Panc1 (cell line): ENCODE data around the gene YES1. TPM values are rescaled to one million over a fixed set of nuclear protein-coding genes. Genes with fewer than 3 reads are reported as not detected.

Experiments
- ATAC-seq: fragments of 200-7000 bp; cut with Tn5 transposase; 2 replicates; pipeline ENCODE4 v1.9.1; 2020; ENCODE audit warnings: mild to moderate bottlenecking, moderate library complexity
- BruUV-seq: library from RNA; stranded (reverse); fragments of 400-500 nt; replicated peaks from 2 replicates; lab custom pipeline; 2021; lab: Mats Ljungman, UMichigan
- CTCF ChIA-PET: fragments of 300-600 bp; sonication (Branson Sonifier 250); formaldehyde crosslinking; loops from one replicate; lab custom pipeline; 2022; ENCODE audit warnings: antibody characterized with exemption; lab: Charles Lee
- POLR2A ChIA-PET: fragments of 300-600 bp; sonication (Branson Sonifier 250); formaldehyde crosslinking; loops from one replicate; lab custom pipeline; 2022; ENCODE audit warnings: antibody characterized with exemption; lab: Charles Lee
- DNase-seq: peaks from one replicate; pipeline ENCODE4 v3.0.0-alpha.2; 2010; ENCODE audit warnings: low read depth, low spot score
- H3K27ac ChIP-seq: 2 replicates; pipeline ENCODE4 v1.5.1; 2011; ENCODE audit warnings: mild to moderate bottlenecking, low read length, inconsistent platforms
- H3K27me3 ChIP-seq: fragments of 200-500 bp; sonication (Bioruptor generic); 2 replicates; pipeline ENCODE4 v1.6.0; 2014; ENCODE audit warnings: low read length, inconsistent platforms; ENCODE audit not compliant: control insufficient read depth, insufficient read depth
- H3K36me3 ChIP-seq: fragments of 200-500 bp; sonication (Bioruptor generic); 2 replicates; pipeline ENCODE4 v1.5.1; 2014; ENCODE audit warnings: inconsistent platforms, mild to moderate bottlenecking, low read length, moderate library complexity; ENCODE audit not compliant: control insufficient read depth, insufficient read depth
- H3K4me1 ChIP-seq: 2 replicates; pipeline ENCODE4 v1.5.1; 2011; ENCODE audit warnings: inconsistent platforms, mild to moderate bottlenecking, low read length, moderate library complexity; ENCODE audit not compliant: control insufficient read depth, insufficient read depth
- H3K4me3 ChIP-seq, 2 experiments: 2 replicates each; pipeline ENCODE4 v1.5.1; 2011 to 2012; ENCODE audit warnings: low read depth in 2 of 2, low read length in 2 of 2, mild to moderate bottlenecking in 2 of 2, inconsistent platforms in 1 of 2, moderate library complexity in 1 of 2
- H3K9me3 ChIP-seq: fragments of 200-500 bp; sonication (Bioruptor generic); 2 replicates; pipeline ENCODE4 v1.5.1; 2014; ENCODE audit warnings: low read depth, mild to moderate bottlenecking, inconsistent platforms, low read length, moderate library complexity; ENCODE audit not compliant: control insufficient read depth, insufficient read depth
- POLR2AphosphoS5 ChIP-seq: IDR thresholded peaks from 2 replicates; pipeline ENCODE4 v1.6.1; 2012; ENCODE audit warnings: mild to moderate bottlenecking, low read depth, low read length, moderate library complexity
- SIN3A ChIP-seq: IDR thresholded peaks from 2 replicates; pipeline ENCODE4 v1.6.1; 2012; ENCODE audit warnings: low read depth, mild to moderate bottlenecking, low read length, moderate library complexity, borderline replicate concordance; ENCODE audit not compliant: insufficient read depth
- TCF7L2 ChIP-seq: IDR thresholded peaks from 2 replicates; pipeline ENCODE4 v1.6.1; 2011; ENCODE audit warnings: mild to moderate bottlenecking, low read depth, low read length, inconsistent platforms
- in situ Hi-C: cut with HindIII; loops from 2 replicates; pipeline ENCODE4 v1.10.0; 2016; ENCODE audit warnings: low sequenced_read_pairs, low pct_unique_long_range_greater_than_20kb
- intact Hi-C: fragments of 100-400 bp; cut with micrococcal nuclease; formaldehyde crosslinking; loops from one replicate; pipeline ENCODE4 v1.10.0; 2022; ENCODE audit not compliant: unreplicated experiment
- total RNA-seq: library from RNA; stranded (reverse); gene quantifications from one replicate; pipeline ENCODE4 v1.2.1, GENCODE V29; 2021; ENCODE audit not compliant: unreplicated experiment
- TF ChIP-seq, protein P1 (sequence below): fragments of 450-650 bp; IDR thresholded peaks from 2 replicates; pipeline ENCODE4 v1.5.1; 2017; ENCODE audit warnings: mild to moderate bottlenecking
- TF ChIP-seq, protein P2 (sequence below), 2 experiments: IDR thresholded peaks; 2 replicates each; pipeline ENCODE4 v1.6.1; 2011 to 2012; ENCODE audit warnings: low read depth in 2 of 2, control low read depth in 1 of 2, low read length in 1 of 2, mild to moderate bottlenecking in 1 of 2, moderate library complexity in 1 of 2; ENCODE audit not compliant: insufficient read depth in 1 of 2

YES1 gene
- total RNA-seq, 1 experiment from 2014 or later: 91.6 TPM

DNA sequence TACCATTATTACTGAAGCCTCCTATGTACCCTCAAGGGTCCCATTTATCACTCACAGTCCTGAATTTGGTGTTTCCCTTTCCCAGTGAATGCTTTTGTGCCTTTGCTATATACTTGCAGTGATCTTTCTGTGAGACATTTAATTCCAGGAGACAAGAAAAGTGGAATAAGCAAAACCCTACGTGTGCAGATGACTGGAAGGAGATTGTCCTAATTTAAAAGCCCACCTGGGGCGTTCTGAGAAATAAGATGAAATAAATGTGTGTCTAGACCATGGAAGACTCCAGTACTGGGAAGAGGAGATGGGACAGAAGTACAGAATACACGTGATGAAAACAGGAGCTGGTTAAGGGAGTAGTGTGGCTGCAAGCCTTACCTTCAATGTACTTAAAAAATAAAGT, 135.3 kb downstream of the YES1 start:
- Histone ChIP-seq H3K27me3 (no peaks in the 10 kb centered on the region), H3K4me3 (no peak overlapping the region), H3K4me1 (no peaks in the 10 kb centered on the region), H3K36me3 (peaks cover 18% of the 10 kb centered on the region), H3K9me3 (no peaks in the 10 kb centered on the region), H3K27ac (no peak overlapping the region)
- intact Hi-C loops: no loop called here
- TF ChIP-seq TCF7L2 (no peak), SIN3A (no peak), POLR2AphosphoS5 (no peak)
- TF ChIP-seq, protein P1, sequence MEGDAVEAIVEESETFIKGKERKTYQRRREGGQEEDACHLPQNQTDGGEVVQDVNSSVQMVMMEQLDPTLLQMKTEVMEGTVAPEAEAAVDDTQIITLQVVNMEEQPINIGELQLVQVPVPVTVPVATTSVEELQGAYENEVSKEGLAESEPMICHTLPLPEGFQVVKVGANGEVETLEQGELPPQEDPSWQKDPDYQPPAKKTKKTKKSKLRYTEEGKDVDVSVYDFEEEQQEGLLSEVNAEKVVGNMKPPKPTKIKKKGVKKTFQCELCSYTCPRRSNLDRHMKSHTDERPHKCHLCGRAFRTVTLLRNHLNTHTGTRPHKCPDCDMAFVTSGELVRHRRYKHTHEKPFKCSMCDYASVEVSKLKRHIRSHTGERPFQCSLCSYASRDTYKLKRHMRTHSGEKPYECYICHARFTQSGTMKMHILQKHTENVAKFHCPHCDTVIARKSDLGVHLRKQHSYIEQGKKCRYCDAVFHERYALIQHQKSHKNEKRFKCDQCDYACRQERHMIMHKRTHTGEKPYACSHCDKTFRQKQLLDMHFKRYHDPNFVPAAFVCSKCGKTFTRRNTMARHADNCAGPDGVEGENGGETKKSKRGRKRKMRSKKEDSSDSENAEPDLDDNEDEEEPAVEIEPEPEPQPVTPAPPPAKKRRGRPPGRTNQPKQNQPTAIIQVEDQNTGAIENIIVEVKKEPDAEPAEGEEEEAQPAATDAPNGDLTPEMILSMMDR: no peak
- TF ChIP-seq, protein P2, sequence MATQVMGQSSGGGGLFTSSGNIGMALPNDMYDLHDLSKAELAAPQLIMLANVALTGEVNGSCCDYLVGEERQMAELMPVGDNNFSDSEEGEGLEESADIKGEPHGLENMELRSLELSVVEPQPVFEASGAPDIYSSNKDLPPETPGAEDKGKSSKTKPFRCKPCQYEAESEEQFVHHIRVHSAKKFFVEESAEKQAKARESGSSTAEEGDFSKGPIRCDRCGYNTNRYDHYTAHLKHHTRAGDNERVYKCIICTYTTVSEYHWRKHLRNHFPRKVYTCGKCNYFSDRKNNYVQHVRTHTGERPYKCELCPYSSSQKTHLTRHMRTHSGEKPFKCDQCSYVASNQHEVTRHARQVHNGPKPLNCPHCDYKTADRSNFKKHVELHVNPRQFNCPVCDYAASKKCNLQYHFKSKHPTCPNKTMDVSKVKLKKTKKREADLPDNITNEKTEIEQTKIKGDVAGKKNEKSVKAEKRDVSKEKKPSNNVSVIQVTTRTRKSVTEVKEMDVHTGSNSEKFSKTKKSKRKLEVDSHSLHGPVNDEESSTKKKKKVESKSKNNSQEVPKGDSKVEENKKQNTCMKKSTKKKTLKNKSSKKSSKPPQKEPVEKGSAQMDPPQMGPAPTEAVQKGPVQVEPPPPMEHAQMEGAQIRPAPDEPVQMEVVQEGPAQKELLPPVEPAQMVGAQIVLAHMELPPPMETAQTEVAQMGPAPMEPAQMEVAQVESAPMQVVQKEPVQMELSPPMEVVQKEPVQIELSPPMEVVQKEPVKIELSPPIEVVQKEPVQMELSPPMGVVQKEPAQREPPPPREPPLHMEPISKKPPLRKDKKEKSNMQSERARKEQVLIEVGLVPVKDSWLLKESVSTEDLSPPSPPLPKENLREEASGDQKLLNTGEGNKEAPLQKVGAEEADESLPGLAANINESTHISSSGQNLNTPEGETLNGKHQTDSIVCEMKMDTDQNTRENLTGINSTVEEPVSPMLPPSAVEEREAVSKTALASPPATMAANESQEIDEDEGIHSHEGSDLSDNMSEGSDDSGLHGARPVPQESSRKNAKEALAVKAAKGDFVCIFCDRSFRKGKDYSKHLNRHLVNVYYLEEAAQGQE (IDR thresholded peaks at IDR 0.05; ENCODE audit: insufficient read depth in 1 of 2, low read depth in 2 of 2, low read length in 1 of 2): no peak
- in situ Hi-C loops: no loop called here
- DNase-seq (no peak), ATAC-seq (no peak)
- ChIA-PET CTCF (no interaction called here), POLR2A (no interaction called here)
- no TSS peak for BruUV-seq

DNA sequence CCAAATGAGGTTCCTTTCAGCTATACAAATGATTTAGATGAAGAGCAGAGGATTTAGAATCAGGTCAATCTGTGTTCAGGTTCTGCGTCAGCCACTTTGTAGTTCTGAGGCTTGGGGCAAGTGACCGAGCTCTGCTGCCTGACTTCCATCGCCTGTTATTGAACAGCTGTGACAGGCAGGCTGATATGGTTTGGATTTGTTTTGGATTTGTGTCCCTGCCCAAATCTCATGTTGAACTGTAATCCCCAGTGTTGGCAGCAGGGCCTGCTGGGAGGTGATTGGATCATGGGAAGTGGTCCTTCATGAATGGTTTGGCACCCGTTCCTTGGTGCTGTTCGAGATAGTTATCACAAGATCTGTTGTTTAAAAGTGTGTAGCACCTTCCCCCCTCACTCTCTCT, 136.0 kb downstream of the YES1 start:
- peaks cover 21% of the 10 kb centered on the region for H3K36me3 ChIP-seq
- H3K4me3 ChIP-seq: no peak overlapping the region
- BruUV-seq: no TSS peak
- no peak overlapping the region for H3K27ac ChIP-seq
- ChIA-PET POLR2A (no interaction called here), CTCF (no interaction called here)
- H3K4me1 ChIP-seq: no peaks in the 10 kb centered on the region
- H3K9me3 ChIP-seq: no peaks in the 10 kb centered on the region
- DNase-seq: no peak
- intact Hi-C loops (no loop called here), in situ Hi-C loops (no loop called here)
- ATAC-seq: no peak
- H3K27me3 ChIP-seq: no peaks in the 10 kb centered on the region
- TF ChIP-seq POLR2AphosphoS5 (0 out of 2 replicates have a peak, but pooled peaks have one; percentile 23), SIN3A (no peak), TCF7L2 (no peak)

DNA sequence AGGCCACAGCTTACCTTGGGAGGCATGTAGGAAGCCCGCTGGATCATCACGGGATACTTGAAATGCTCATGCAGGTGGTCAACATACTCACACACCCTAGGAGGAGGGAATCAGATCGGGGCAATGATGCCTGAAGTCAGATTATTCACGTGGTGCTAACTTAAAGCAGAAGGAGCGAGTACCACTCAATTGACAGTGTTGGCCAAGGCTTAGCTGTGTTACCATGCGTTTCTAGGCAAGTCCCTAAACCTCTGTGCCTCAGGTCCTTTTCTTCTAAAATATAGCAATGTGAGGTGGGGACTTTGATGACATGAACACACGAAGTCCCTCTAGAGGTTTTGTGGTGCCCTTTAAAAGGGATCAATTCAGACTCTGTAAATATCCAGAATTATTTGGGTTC, 136.7 kb downstream of the YES1 start:
- no TSS peak for BruUV-seq
- TF ChIP-seq, protein P1: no peak
- TF ChIP-seq POLR2AphosphoS5: no peak; the same call in 1 of the 2 replicates
- TF ChIP-seq TCF7L2: no peak
- TF ChIP-seq, protein P2 (IDR thresholded peaks at IDR 0.05; ENCODE audit: insufficient read depth in 1 of 2, low read depth in 2 of 2, low read length in 1 of 2): no peak
- no peak for TF ChIP-seq SIN3A
- Histone ChIP-seq H3K27ac (no peak overlapping the region), H3K9me3 (no peaks in the 10 kb centered on the region), H3K4me1 (no peaks in the 10 kb centered on the region), H3K36me3 (peaks cover 25% of the 10 kb centered on the region), H3K4me3 (no peak overlapping the region), H3K27me3 (no peaks in the 10 kb centered on the region)
- DNase-seq (no peak), ATAC-seq (peak; percentile 36)
- CTCF ChIA-PET: no interaction called here
- POLR2A ChIA-PET: no interaction called here
- intact Hi-C loops (no loop called here), in situ Hi-C loops (no loop called here)
